Brain microvascular endothelial cell (primary cell): ENCODE results near the gene TRIM41.
A peak's percentile ranks its signal among the peaks of the same experiment; 100 is the strongest.
"Not testable (repeated sequence)": the region's sequence is repeated elsewhere in the genome, so short reads cannot be mapped to it uniquely, and the experiment has no call there.

Source experiments
- DNase-seq: peaks from one replicate; pipeline ENCODE4 v3.0.0-alpha.2; 2020
- H3K27ac ChIP-seq: fragments of 250-450 bp; sonication (Bioruptor Pico); 2 replicates; pipeline ENCODE4 v1.5.1; 2020; ENCODE audit warnings: mild to moderate bottlenecking, moderate library complexity
- H3K27me3 ChIP-seq: fragments of 250-450 bp; sonication (Bioruptor Pico); replicated peaks from 2 replicates; pipeline ENCODE4 v1.5.1; 2020; ENCODE audit warnings: mild to moderate bottlenecking
- H3K36me3 ChIP-seq: fragments of 250-450 bp; sonication (Bioruptor Pico); replicated peaks from 2 replicates; pipeline ENCODE4 v1.5.1; 2020; ENCODE audit warnings: mild to moderate bottlenecking
- H3K4me3 ChIP-seq: 2 replicates; pipeline ENCODE4 v1.5.1; 2011; ENCODE audit warnings: low read depth, mild to moderate bottlenecking, control low read depth, low read length, moderate library complexity
- CTCF ChIP-seq: IDR thresholded peaks from 2 replicates; pipeline ENCODE4 v1.5.1; 2011; ENCODE audit warnings: low read depth, mild to moderate bottlenecking, moderate library complexity, low read length, control low read depth, inconsistent platforms; ENCODE audit errors: missing control alignments
- in situ Hi-C: cut with HindIII; loops from 2 replicates; pipeline ENCODE4 v1.10.0; 2017; ENCODE audit warnings: low sequenced_read_pairs, low pct_ligation_motif_present

TRIM41 gene

GRCh38 chr5:181259974-181260719, 37.1 kb downstream of the TRIM41 start:
- no peaks in the 10 kb centered on the region for H3K27me3 ChIP-seq
- H3K4me3 ChIP-seq, result peak overlapping the region; percentile 89
- peak overlapping the region; percentile 98 for H3K27ac ChIP-seq
- no peak for TF ChIP-seq CTCF
- DNase-seq, result no peak
- peaks cover 5% of the 10 kb centered on the region for H3K36me3 ChIP-seq
- in situ Hi-C loops, result no loop called here

- Histone ChIP-seq H3K27ac (peak within 1 kb of the TSS; percentile 98), H3K27me3 (no peaks in the 10 kb centered on the region), H3K4me3 (peak within 1 kb of the TSS; percentile 89), H3K36me3 (peaks cover 3% of the 10 kb centered on the region)
- peak; percentile 82 for DNase-seq
- in situ Hi-C loops, result no loop called here
- peak; percentile 9 for TF ChIP-seq CTCF
These were observed 37.7 kb downstream of the TRIM41 start, which contains the start of gene TRIM52 for GRCh38 chr5:181260720-181261319. TSS of gene TRIM52 (minus strand) at chr5:181261143. CDS start at chr5:181260813, 330 bp downstream.

GRCh38 chr5:181261320-181262049, 38.4 kb downstream of the TRIM41 start:
- H3K27me3 ChIP-seq, result no peaks in the 10 kb centered on the region
- in situ Hi-C loops, result no loop called here
- DNase-seq, result peak; percentile 51
- peak overlapping the region; percentile 89 for H3K4me3 ChIP-seq
- peak overlapping the region; percentile 98 for H3K27ac ChIP-seq
- no peak for TF ChIP-seq CTCF
- H3K36me3 ChIP-seq, result peaks cover 3% of the 10 kb centered on the region

GRCh38 chr5:181263633-181264032, 40.6 kb downstream of the TRIM41 start:
- DNase-seq, result no peak
- in situ Hi-C loops, result no loop called here
- Histone ChIP-seq H3K27ac (no peak overlapping the region), H3K27me3 (no peaks in the 10 kb centered on the region), H3K4me3 (no peak overlapping the region), H3K36me3 (peaks cover 3% of the 10 kb centered on the region)
- TF ChIP-seq CTCF, result no peak

GRCh38 chr5:181265092-181265671, 42.1 kb downstream of the TRIM41 start:
- Histone ChIP-seq H3K27me3 (no peaks in the 10 kb centered on the region), H3K36me3 (peaks cover 3% of the 10 kb centered on the region), H3K27ac (no peak overlapping the region), H3K4me3 (no peak overlapping the region)
- no peak for DNase-seq
- no peak for TF ChIP-seq CTCF
- in situ Hi-C loops, result no loop called here

- H3K27ac ChIP-seq, DNase-seq, H3K36me3 ChIP-seq, H3K4me3 ChIP-seq, H3K27me3 ChIP-seq, in situ Hi-C loops: not testable (repeated sequence)
These were observed 44.3 kb downstream of the TRIM41 start for GRCh38 chr5:181267291-181267904.

- H3K27ac ChIP-seq, DNase-seq, H3K27me3 ChIP-seq, H3K36me3 ChIP-seq, in situ Hi-C loops, H3K4me3 ChIP-seq: not testable (repeated sequence)
These were observed 44.8 kb downstream of the TRIM41 start for GRCh38 chr5:181267907-181268306.
